Epithelial cell of esophagus (primary cell): ENCODE results near the gene MRPL30.
"Not testable (repeated sequence)": the region's sequence is repeated elsewhere in the genome, so short reads cannot be mapped to it uniquely, and the experiment has no call there.

Experiments
- DNase-seq: peaks from one replicate; pipeline ENCODE4 v3.0.0; 2010; ENCODE audit warnings: low read depth
- H3K4me3 ChIP-seq: 2 replicates; pipeline ENCODE4 v1.5.1; 2011; ENCODE audit warnings: mild to moderate bottlenecking, low read length, control low read depth
- CTCF ChIP-seq: IDR thresholded peaks from 2 replicates; pipeline ENCODE4 v1.5.1; 2011; ENCODE audit warnings: low read depth, mild to moderate bottlenecking, low read length, control low read depth, inconsistent platforms; ENCODE audit not compliant: insufficient read depth; ENCODE audit errors: missing control alignments

Gene MRPL30

DNA sequence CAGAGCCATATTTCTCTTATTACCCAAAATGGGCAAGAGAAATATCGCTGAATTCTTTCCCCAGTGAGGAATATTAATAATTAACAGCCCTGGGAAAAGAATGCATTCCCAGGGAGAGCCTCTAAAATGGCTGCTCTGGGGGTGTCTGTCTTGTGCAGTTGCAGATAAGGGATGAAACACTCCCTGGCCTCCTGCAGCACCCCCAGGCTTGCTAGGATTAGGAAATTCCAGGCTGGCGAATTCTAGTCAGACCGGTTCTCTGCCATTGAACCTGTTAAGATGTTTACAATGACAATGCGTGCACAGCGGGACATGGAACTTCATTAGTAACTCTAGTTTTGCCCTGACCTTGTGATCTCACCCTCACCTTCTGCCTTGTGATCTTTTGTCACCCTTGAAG lies 24.5 kb downstream of the MRPL30 start:
- TF ChIP-seq CTCF = no peak
- DNase-seq = peak; percentile 31
- no peak overlapping the region for H3K4me3 ChIP-seq

DNA sequence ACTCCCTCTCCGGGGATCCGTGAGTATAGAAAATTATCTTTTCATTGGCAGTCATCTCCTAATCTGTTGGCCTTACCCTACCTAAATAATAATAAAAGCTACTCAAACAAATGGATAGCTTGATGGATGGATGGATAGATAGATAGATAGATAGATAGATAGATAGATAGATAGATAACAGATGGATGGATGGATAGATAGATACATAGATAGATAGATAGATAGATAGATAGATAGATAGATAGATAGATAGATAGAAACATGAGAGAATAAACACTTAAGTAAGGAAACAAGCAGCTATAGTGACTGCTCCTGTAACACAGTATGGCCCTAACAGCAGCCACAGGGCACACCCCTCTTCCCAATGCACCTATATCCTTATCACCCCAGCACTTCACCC lies 35.1 kb downstream of the MRPL30 start:
- DNase-seq = no peak
- H3K4me3 ChIP-seq = no peak overlapping the region
- no peak for TF ChIP-seq CTCF

GRCh38 chr2:99217929-99218501 lies 37.0 kb downstream of the MRPL30 start:
- no peak for TF ChIP-seq CTCF
- no peak for DNase-seq
- no peak overlapping the region for H3K4me3 ChIP-seq

DNA sequence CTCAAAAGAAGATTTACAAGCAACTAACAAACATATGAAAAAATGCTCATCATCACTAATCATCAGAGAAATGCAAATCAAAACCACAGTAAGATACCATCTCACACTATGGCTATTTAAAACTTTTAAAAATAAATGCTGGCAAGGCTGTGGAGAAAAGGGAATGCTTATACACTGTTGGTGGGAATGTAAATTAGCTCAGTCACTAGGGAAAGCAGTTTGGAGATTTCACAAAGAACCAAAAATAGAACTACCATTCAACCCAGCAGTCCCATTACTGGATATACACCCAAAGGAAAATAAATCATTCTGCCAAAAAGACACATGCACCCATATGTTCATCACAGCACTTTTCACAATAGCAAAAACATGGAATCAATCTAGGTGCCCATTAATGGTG lies 52.2 kb downstream of the MRPL30 start:
- not testable (repeated sequence) for DNase-seq, H3K4me3 ChIP-seq

DNA sequence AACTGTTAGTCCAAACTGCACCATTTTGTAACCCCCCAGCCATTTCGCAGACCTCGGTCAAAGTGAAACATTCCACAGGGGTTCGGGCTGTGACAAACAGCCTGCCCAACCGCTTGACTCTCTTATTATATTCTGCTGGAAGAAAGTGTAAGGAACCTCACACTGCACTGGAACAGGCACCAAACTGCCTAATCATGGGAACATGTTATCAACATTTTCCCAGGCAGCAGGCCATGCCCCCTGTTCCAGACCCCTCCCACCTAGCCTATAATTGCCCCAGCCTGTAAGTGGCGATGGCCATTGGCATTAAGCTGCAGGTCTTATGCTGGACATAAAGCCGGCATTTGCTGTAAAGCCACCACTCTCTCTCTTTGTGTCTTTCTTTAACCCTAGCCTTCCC lies 57.6 kb downstream of the MRPL30 start:
- no peak for TF ChIP-seq CTCF
- no peak for DNase-seq

GRCh38 chr2:99240431-99240830 lies 59.4 kb downstream of the MRPL30 start:
- no peak for TF ChIP-seq CTCF
- no peak for DNase-seq
- H3K4me3 ChIP-seq = no peak overlapping the region

More for the DNA sequence above, 57.6 kb downstream of the MRPL30 start:
- no peak overlapping the region for H3K4me3 ChIP-seq

GRCh38 chr2:99242151-99242550 lies 61.2 kb downstream of the MRPL30 start:
- DNase-seq = no peak
- no peak overlapping the region for H3K4me3 ChIP-seq
- no peak for TF ChIP-seq CTCF
